ENCODE measurements around the gene AHSA1.

Gene AHSA1

DNA sequence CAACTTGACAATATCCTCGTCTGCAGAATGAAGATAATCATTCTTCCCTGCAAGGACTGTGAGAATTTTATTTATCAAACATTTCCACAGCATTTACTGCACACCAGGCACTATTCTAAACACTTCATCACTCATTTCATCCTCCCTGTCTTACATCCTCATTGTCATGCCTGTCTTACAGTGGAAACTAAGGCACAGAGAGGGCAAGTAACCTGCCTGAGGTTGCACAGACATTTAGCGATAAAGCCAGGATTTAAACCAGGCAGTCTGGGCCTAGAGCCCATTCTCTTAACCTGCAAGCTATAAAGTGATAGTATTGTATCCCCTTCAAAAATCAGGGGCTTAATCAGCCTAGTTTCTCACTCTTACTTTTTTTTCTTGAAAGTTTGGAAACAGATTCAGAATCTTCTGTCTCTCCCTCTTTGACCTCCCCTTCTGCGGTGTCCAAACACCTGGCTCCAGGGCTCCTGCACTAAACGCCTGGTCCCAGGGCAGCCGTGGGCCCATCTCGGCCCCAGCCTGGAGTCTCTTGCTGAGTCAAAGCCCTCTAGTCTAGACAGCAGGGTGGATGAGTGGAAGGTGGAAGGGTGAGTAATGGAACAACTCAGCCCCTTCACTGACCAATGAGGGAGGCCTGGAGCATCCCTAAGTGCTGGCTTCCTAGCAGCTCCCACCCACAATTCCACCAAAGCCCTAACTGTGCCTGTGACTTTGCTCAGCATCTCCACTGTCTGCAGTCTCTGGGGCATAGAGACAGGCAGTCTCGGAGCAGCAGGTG, 28.2 kb downstream of the AHSA1 start:
- Histone ChIP-seq H3K9ac (no peak overlapping the region), H3K27me3 (ENCODE audit: control insufficient read depth, insufficient read depth, low read length) (no peaks in the 10 kb centered on the region), H3K4me3 (ENCODE audit: low read depth, low read length) (no peak overlapping the region), H3K27ac (no peak overlapping the region), H3K36me3 (ENCODE audit: control insufficient read depth, insufficient read depth, low read length) (no peaks in the 10 kb centered on the region), H3K4me2 (ENCODE audit: low read length) (no peak overlapping the region), H3K9me3 (ENCODE audit: control insufficient read depth, low read length) (no peaks in the 10 kb centered on the region), H3K79me2 (no peaks in the 10 kb centered on the region), H3K4me1 (no peaks in the 10 kb centered on the region), H2AFZ (no peak overlapping the region)
- TF ChIP-seq CTCF (IDR thresholded peaks at IDR 0.05), result no peak

DNA sequence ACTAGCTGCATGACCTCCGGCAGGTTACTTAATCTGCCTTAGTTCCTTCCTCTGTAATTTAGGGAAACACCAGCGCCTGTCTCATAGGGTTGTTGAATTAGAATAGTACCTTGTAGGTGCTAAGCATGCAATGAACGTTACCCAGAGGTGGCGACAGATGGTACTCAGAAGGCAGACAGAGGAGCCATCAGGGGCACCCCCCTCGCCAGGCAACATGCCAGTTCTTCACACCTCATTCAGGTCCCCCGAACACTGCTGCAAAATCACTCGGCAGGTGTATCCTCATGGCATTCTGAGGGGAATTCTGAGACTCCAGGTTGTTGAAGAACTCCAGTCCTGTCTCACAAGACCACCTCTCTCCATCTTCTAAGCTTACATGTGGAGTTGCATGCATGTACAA, 30.7 kb downstream of the AHSA1 start:
- H3K4me2 ChIP-seq (ENCODE audit: low read length), result no peak overlapping the region
- no peaks in the 10 kb centered on the region for H3K9me3 ChIP-seq (ENCODE audit: control insufficient read depth, low read length)
- H3K4me3 ChIP-seq (ENCODE audit: low read depth, low read length), result no peak overlapping the region
- H3K36me3 ChIP-seq (ENCODE audit: control insufficient read depth, insufficient read depth, low read length), result no peaks in the 10 kb centered on the region
- no peak for TF ChIP-seq CTCF (IDR thresholded peaks at IDR 0.05)
- H2AFZ ChIP-seq, result no peak overlapping the region
- no peak overlapping the region for H3K27ac ChIP-seq
- H3K9ac ChIP-seq, result no peak overlapping the region
- H3K79me2 ChIP-seq, result no peaks in the 10 kb centered on the region
- H3K4me1 ChIP-seq, result no peaks in the 10 kb centered on the region
- no peaks in the 10 kb centered on the region for H3K27me3 ChIP-seq (ENCODE audit: control insufficient read depth, insufficient read depth, low read length)

DNA sequence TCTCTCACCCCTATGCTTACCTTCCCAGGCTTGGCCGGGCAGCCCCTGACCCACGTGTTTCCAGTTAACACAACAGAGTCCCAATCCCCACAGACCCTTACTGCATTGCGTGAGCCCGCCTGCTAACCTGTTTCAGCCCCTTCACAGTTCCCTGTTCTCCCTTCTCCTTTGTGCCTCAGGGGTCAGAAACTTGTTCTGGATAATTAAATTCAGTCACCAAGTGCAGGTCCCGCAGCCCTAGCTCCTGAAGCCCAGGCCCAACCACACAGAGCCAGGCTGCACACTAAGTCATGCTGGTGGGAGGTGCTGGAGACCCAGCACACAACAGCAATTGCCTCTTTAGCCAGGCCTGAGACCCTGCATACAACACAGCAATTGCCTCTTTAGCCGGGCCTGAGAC, 31.1 kb downstream of the AHSA1 start:
- Histone ChIP-seq H3K27ac (no peak overlapping the region), H3K79me2 (no peaks in the 10 kb centered on the region), H3K4me3 (ENCODE audit: low read depth, low read length) (no peak overlapping the region), H3K9ac (no peak overlapping the region), H3K36me3 (ENCODE audit: control insufficient read depth, insufficient read depth, low read length) (no peaks in the 10 kb centered on the region), H3K4me2 (ENCODE audit: low read length) (no peak overlapping the region), H3K4me1 (no peaks in the 10 kb centered on the region), H3K9me3 (ENCODE audit: control insufficient read depth, low read length) (no peaks in the 10 kb centered on the region), H3K27me3 (ENCODE audit: control insufficient read depth, insufficient read depth, low read length) (no peaks in the 10 kb centered on the region), H2AFZ (no peak overlapping the region)
- no peak for TF ChIP-seq CTCF (IDR thresholded peaks at IDR 0.05)

DNA sequence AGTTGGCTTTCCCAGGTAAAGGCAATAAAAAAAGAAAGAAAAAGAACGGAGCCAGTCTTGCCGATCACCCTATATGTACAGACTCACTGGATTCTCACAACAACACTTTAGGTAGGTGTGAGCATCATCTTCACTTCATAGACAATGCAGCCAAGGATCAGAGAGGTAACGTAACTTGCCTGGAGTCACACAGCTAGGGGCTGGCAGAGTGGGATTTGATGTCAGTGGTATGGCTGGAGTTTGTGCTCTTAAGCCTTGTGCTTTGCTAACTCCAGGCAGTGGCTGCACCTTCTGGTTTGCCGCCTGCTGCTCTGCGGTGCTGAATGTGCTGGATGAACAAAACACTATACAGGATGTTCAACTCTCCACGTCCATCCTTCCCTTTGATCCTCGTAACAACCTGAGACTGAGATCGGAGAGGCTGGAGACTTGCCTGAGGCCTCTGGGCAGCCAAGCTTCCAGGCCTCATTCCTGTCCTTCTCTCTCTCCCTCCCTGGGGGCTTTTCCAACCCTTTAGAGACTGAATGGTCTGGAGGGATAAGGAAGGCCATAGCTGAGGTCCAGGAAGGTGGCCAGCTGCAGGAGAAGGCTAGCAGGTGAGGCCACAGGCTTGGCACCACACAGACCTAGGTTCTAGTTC, 32.6 kb downstream of the AHSA1 start:
- Histone ChIP-seq H3K36me3 (ENCODE audit: control insufficient read depth, insufficient read depth, low read length) (no peaks in the 10 kb centered on the region), H3K9me3 (ENCODE audit: control insufficient read depth, low read length) (no peaks in the 10 kb centered on the region), H3K79me2 (no peaks in the 10 kb centered on the region), H3K9ac (no peak overlapping the region), H3K4me3 (ENCODE audit: low read depth, low read length) (no peak overlapping the region), H3K27me3 (ENCODE audit: control insufficient read depth, insufficient read depth, low read length) (no peaks in the 10 kb centered on the region), H3K27ac (no peak overlapping the region), H3K4me1 (no peaks in the 10 kb centered on the region), H3K4me2 (ENCODE audit: low read length) (no peak overlapping the region), H2AFZ (no peak overlapping the region)
- no peak for TF ChIP-seq CTCF (IDR thresholded peaks at IDR 0.05)

DNA sequence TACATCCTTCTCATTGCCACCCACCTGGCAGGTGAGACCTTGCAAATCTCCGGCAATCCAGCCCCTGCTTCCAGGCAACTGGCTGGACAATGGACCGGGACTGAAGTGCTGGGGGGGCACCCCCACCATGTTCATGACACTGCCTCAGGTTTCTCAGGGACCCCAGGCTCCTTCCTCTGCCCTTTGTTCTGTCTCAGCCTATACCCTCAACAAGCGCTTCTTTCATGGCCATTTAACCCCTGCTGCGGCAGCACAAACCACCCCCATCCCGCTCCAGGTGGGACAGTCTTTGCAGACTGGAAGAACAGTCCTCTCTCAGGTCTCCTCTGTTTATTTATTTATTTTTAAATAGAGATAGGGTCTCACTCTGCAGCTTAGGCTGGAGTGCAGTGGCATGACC, 33.2 kb downstream of the AHSA1 start:
- no peaks in the 10 kb centered on the region for H3K4me1 ChIP-seq
- no peaks in the 10 kb centered on the region for H3K79me2 ChIP-seq
- no peaks in the 10 kb centered on the region for H3K27me3 ChIP-seq (ENCODE audit: control insufficient read depth, insufficient read depth, low read length)
- H3K9ac ChIP-seq, result no peak overlapping the region
- H2AFZ ChIP-seq, result no peak overlapping the region
- no peak overlapping the region for H3K27ac ChIP-seq
- H3K4me3 ChIP-seq (ENCODE audit: low read depth, low read length), result no peak overlapping the region
- no peaks in the 10 kb centered on the region for H3K36me3 ChIP-seq (ENCODE audit: control insufficient read depth, insufficient read depth, low read length)
- no peaks in the 10 kb centered on the region for H3K9me3 ChIP-seq (ENCODE audit: control insufficient read depth, low read length)
- TF ChIP-seq CTCF (IDR thresholded peaks at IDR 0.05), result no peak
- no peak overlapping the region for H3K4me2 ChIP-seq (ENCODE audit: low read length)
